ENCODE data around the gene NPB.

NPB gene

GRCh38 chr17:81900181-81900820, 1.7 kb upstream of the NPB start:
- no peak for DNase-seq

- no peak for DNase-seq
These were observed 643 bp upstream of the NPB start for GRCh38 chr17:81901167-81902022.

GRCh38 chr17:81902653-81903414, 796 bp downstream of the NPB start:
- DNase-seq, result no peak

GRCh38 chr17:81903415-81903831, 1.4 kb downstream of the NPB start:
- no peak for DNase-seq

GRCh38 chr17:81903896-81904599, 2.0 kb downstream of the NPB start:
- no peak for DNase-seq

- no peak for DNase-seq
These were observed 2.8 kb downstream of the NPB start for GRCh38 chr17:81904600-81905423.

GRCh38 chr17:81905424-81905875, 3.4 kb downstream of the NPB start:
- no peak for DNase-seq

- no peak for DNase-seq
These were observed 4.0 kb downstream of the NPB start for GRCh38 chr17:81905993-81906392.

GRCh38 chr17:81906476-81907218, 4.6 kb downstream of the NPB start:
- no peak for DNase-seq

- DNase-seq, result no peak
These were observed 5.4 kb downstream of the NPB start for GRCh38 chr17:81907219-81908145.

GRCh38 chr17:81908793-81909192, 6.8 kb downstream of the NPB start:
- DNase-seq, result no peak

GRCh38 chr17:81909231-81909630, 7.2 kb downstream of the NPB start:
- no peak for DNase-seq

GRCh38 chr17:81909966-81910839, 8.2 kb downstream of the NPB start:
- no peak for DNase-seq

- DNase-seq, result no peak
These were observed 8.8 kb downstream of the NPB start for GRCh38 chr17:81910840-81911276.

- DNase-seq, result peak; percentile 93
These were observed 9.4 kb downstream of the NPB start, which contains the start of gene PCYT2 for GRCh38 chr17:81911277-81911961. Gene PCYT2 (minus strand): TSS chr17:81911399. CDS start chr17:81911355, 44 bp downstream.

- DNase-seq, result no peak
These were observed 9.9 kb downstream of the NPB start for GRCh38 chr17:81911969-81912368.

GRCh38 chr17:81912441-81913309, 10.6 kb downstream of the NPB start:
- no peak for DNase-seq
